Liver (tissue), 2 donors: ENCODE results near the gene DCTN5.

Experiments used
- JUND ChIP-seq, 2 donors: IDR thresholded peaks; 2 replicates each; pipeline ENCODE4 v1.6.1; 2016; ENCODE audit warnings: antibody characterized with exemption in 2 of 2
- RXRA ChIP-seq, 2 donors: IDR thresholded peaks; 2 replicates each; pipeline ENCODE4 v1.6.1; 2017 to 2018; ENCODE audit warnings: antibody characterized with exemption in 2 of 2, mild to moderate bottlenecking in 1 of 2
- donor health status: healthy.

DNA sequence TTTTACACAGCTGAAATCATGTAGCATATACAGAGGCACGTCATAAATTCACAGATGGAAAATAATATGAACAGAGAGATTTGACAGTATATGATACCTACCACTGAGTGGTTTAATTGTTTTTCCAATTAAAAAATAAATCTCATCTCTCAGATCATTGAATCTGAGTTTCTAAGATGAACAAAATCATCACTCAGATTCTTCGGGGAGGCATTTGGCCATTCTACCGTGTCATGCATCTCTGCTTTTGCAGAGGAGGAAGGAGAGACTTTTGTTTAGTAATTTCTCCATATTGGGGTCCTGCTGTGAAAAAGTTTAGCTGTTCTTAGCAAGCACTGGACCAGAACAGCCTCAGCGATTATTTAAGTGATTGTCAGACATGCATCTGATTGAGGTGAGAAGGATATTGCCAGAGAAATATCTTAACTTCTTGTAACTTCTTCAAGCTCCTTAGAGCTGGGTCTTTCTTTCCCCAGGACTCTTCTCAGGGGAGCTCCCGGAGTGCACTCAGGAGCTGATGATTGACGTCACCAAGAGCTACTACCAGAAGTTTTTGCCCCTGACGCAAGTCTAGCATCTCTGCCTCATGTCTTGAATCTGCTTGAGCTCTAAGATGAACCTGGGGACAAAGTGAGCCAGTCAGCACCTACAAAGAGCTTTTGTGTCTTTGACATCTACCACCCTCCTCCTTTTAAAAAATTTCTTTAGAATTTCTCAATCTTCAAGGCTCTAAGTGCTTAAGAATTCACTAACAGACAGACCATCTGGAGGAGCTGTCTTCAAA is 25.5 kb downstream of the DCTN5 start:
- no peak for TF ChIP-seq RXRA (IDR thresholded peaks at IDR 0.05)
- no peak for TF ChIP-seq JUND (IDR thresholded peaks at IDR 0.05)
